GM12864 (cell line): ENCODE results near the gene AKT3.

Source experiments
- DNase-seq: peaks from one replicate; pipeline ENCODE4 v3.0.0-alpha.2; 2011; ENCODE audit warnings: low read depth
- H3K4me3 ChIP-seq: 2 replicates; pipeline ENCODE4 v1.5.1; 2011; ENCODE audit warnings: mild to moderate bottlenecking, low read depth, low read length, control low read depth
- CTCF ChIP-seq: IDR thresholded peaks from 2 replicates; pipeline ENCODE4 v1.5.1; 2011; ENCODE audit warnings: low read depth, mild to moderate bottlenecking, moderate library complexity, low read length, control low read depth, inconsistent platforms; ENCODE audit errors: missing control alignments

Gene AKT3

GRCh38 chr1:243738020-243738419 lies 112.0 kb downstream of the AKT3 start:
- TF ChIP-seq CTCF: no peak
- no peak overlapping the region for H3K4me3 ChIP-seq
- DNase-seq: no peak

- H3K4me3 ChIP-seq: no peak overlapping the region
- TF ChIP-seq CTCF: no peak
- DNase-seq: no peak
Measured at GRCh38 chr1:243735457-243735856, 114.6 kb downstream of the AKT3 start.

- H3K4me3 ChIP-seq: no peak overlapping the region
- no peak for TF ChIP-seq CTCF
- no peak for DNase-seq
Measured at GRCh38 chr1:243734308-243734695, 115.7 kb downstream of the AKT3 start.

- TF ChIP-seq CTCF: no peak
- H3K4me3 ChIP-seq: no peak overlapping the region
- no peak for DNase-seq
Measured at GRCh38 chr1:243733670-243734307, 116.3 kb downstream of the AKT3 start.

- H3K4me3 ChIP-seq: no peak overlapping the region
- TF ChIP-seq CTCF: no peak
- no peak for DNase-seq
Measured at GRCh38 chr1:243732637-243733036, 117.4 kb downstream of the AKT3 start.

GRCh38 chr1:243731974-243732625 lies 117.9 kb downstream of the AKT3 start:
- no peak for TF ChIP-seq CTCF
- DNase-seq: no peak
- no peak overlapping the region for H3K4me3 ChIP-seq
